Psoas muscle (tissue), 8 donors: ENCODE measurements around the gene ADAMTSL2. TPM values are rescaled to one million over a fixed set of nuclear protein-coding genes. Genes with fewer than 3 reads are reported as not detected.

Experiments
- ATAC-seq, 4 donors: fragments of 200-7000 bp; cut with Tn5 transposase; one replicate each; pipeline ENCODE4 v1.9.1; 2020; ENCODE audit warnings: moderate library complexity in 3 of 4, mild to moderate bottlenecking in 2 of 4
- DNase-seq, 2 donors: peaks; one replicate each; pipeline ENCODE4 v3.0.0-alpha.2; 2020
- H3K27ac ChIP-seq: fragments of 200-600 bp; one replicate; pipeline ENCODE4 v1.8.0; 2022
- H3K27me3 ChIP-seq, 3 donors: fragments of 200-600 bp in 1 of 3; one replicate each; pipeline versions ENCODE4 v1.6.1 to v1.8.0; 2013 to 2022; ENCODE audit warnings: low read length in 2 of 3, mild to moderate bottlenecking in 2 of 3, moderate library complexity in 1 of 3; ENCODE audit not compliant: insufficient read depth in 3 of 3
- H3K36me3 ChIP-seq, 2 donors: fragments of 200-600 bp in 1 of 2; one replicate each; pipeline versions ENCODE4 v1.6.1 to v1.8.0; 2013 to 2022; ENCODE audit warnings: low read depth in 1 of 2, mild to moderate bottlenecking in 1 of 2, moderate library complexity in 1 of 2; ENCODE audit not compliant: insufficient read depth in 1 of 2
- H3K4me1 ChIP-seq: fragments of 200-600 bp; one replicate; pipeline ENCODE4 v1.8.0; 2022
- H3K4me3 ChIP-seq: fragments of 200-600 bp; one replicate; pipeline ENCODE4 v1.8.0; 2022; ENCODE audit warnings: mild to moderate bottlenecking
- H3K9me3 ChIP-seq: fragments of 200-600 bp; one replicate; pipeline ENCODE4 v1.8.0; 2022
- WGBS, 3 donors: extraction: QIAGEN DNeasy Blood & Tissue Kit; methylation state at CpG; one replicate each; pipeline versions ENCODE4 v1.1.6 to v1.1.7; 2013; 5-methylcytosine and 5-hydroxymethylcytosine counted together
- intact Hi-C, 2 donors: fragments of 100-400 bp; cut with DNase I; formaldehyde crosslinking; loops; one replicate each; pipeline versions ENCODE4 v1.11.0 to v1.14.2; 2022
- polyA plus RNA-seq, 3 donors: library from polyadenylated mRNA; stranded (reverse); fragments of 200-250 nt; gene quantifications; one replicate each; pipeline ENCODE4 v1.2.3, GENCODE V29; 2013
- total RNA-seq, 4 donors: library from RNA; stranded (reverse); fragmentation: NEBNext Ultra II Directional in 2 of 4; extraction: Animal tissue kit (Norgen Biotek cat#: 25700) in 2 of 4; gene quantifications; one replicate each; pipeline versions ENCODE4 v1.2.1 to v1.2.4, GENCODE V29; 2021 to 2023
- TF ChIP-seq, protein P1 (sequence below): fragments of 200-600 bp; IDR thresholded peaks from one replicate; pipeline ENCODE4 v1.8.0; 2022; ENCODE audit warnings: antibody characterized with exemption
- donor health status: healthy with polysubstance abuse.
- donor health status: DM: no; HTN: no; CAD: no; lungs with moderate emphysema.
- donor health status: Bipolar disorder and iron deficiency.
- donor health status: healthy.
- donor health status: DM: yes; HTN: yes; CAD: no.
- donor health status: DM: no; HTN: no; CAD: no.
- donor health status: DM: no; HTN: no; CAD: no.
- donor health status: DM: yes; HTN: yes; CAD: no.

The ADAMTSL2 gene
- total and polyA plus RNA-seq, 7 donors, result 0.21 to 5.4 (median 0.71) TPM

DNA sequence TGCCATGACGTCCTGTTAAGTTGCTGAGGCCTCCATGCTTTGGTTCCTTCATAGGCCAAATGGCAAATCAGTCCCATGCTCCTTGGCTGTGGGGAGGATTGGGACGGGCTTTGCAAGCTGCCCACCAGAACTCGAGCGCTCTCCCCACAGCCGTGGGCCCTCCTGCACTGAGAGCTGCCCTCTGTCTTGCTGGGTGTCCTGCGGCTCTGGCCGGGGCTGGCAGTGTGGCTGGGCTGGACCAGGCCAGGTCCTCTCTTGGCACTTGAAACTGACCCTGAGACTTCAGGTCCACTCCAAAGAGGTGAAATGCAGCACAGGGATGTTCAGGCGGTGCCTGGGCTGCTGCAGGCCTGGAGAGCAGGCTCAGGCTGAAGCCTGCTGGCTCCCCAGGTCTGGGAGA, 16.8 kb upstream of the ADAMTSL2 start:
- ATAC-seq (no peak), DNase-seq (peak in 1 of 2 donors; percentile 22)
- 79 to 82% (median 81%) methylated on average over 8 of the region's 8 CpGs for WGBS, 3 donors

GRCh38 chr9:133518200-133518599, 16.3 kb upstream of the ADAMTSL2 start:
- no peak overlapping the region for H3K4me3 ChIP-seq
- H3K27me3 ChIP-seq, result peaks cover 0 to 12% (median 2%) of the 10 kb centered on the region in 3 donors
- intact Hi-C loops, result no loop called here
- WGBS, 3 donors, result 91 to 93% (median 91%) methylated on average over 5 of the region's 5 CpGs
- H3K4me1 ChIP-seq, result no peaks in the 10 kb centered on the region
- no peaks in the 10 kb centered on the region for H3K9me3 ChIP-seq
- peak in 1 of 2 donors; percentile 31 for DNase-seq
- ATAC-seq, result no peak
- TF ChIP-seq, protein P1, sequence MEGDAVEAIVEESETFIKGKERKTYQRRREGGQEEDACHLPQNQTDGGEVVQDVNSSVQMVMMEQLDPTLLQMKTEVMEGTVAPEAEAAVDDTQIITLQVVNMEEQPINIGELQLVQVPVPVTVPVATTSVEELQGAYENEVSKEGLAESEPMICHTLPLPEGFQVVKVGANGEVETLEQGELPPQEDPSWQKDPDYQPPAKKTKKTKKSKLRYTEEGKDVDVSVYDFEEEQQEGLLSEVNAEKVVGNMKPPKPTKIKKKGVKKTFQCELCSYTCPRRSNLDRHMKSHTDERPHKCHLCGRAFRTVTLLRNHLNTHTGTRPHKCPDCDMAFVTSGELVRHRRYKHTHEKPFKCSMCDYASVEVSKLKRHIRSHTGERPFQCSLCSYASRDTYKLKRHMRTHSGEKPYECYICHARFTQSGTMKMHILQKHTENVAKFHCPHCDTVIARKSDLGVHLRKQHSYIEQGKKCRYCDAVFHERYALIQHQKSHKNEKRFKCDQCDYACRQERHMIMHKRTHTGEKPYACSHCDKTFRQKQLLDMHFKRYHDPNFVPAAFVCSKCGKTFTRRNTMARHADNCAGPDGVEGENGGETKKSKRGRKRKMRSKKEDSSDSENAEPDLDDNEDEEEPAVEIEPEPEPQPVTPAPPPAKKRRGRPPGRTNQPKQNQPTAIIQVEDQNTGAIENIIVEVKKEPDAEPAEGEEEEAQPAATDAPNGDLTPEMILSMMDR, result no peak
- H3K27ac ChIP-seq, result no peak overlapping the region
- H3K36me3 ChIP-seq, result no peaks in the 10 kb centered on the region

More for the DNA sequence above, 16.8 kb upstream of the ADAMTSL2 start:
- H3K4me1 ChIP-seq, result no peaks in the 10 kb centered on the region
- no peaks in the 10 kb centered on the region for H3K9me3 ChIP-seq
- intact Hi-C loops, result no loop called here
- H3K36me3 ChIP-seq, result no peaks in the 10 kb centered on the region
- no peak overlapping the region for H3K4me3 ChIP-seq
- TF ChIP-seq, protein P1, result no peak
- no peak overlapping the region for H3K27ac ChIP-seq
- peaks cover 0 to 12% (median 2%) of the 10 kb centered on the region in 3 donors for H3K27me3 ChIP-seq

DNA sequence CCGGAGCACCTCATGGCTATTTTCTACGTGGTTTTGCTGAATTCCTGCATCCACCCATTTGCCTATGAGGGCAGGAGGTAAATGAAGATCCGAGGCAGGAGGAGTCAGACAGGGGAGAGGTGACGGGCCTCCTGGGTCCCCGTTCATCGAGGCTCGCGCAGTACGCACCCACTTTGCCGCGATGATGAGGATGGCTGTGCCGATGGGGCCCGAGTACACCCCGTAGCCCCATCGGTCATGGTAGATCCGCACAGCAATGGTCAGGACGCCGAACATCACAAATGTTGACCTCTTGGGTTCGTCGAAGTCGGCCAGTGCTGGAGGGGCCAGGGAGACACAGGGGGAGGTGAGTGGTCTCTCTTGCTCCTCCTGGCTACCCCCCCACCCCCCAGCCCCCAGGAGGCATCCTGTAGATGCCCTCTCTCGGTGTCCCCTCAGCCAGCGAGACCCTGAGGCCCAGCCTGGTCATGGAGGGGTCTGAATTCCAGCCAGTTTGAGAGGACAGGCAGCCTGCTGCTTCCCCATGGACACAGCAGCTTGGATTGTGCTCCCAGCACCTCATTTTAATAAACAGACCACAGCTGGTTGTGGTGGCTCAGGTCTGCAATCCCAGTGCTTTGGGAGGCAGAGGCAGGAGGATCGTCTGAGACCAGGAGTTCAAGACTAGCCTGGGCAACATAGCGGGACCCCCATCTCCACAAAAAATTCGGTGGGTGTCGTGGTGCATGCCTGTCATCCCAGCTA, 15.6 kb upstream of the ADAMTSL2 start:
- ATAC-seq (no peak), DNase-seq (peak in 1 of 2 donors; percentile 36)
- Histone ChIP-seq H3K36me3 (no peaks in the 10 kb centered on the region), H3K27ac (no peak overlapping the region), H3K4me1 (no peaks in the 10 kb centered on the region), H3K9me3 (no peaks in the 10 kb centered on the region), H3K27me3 (peaks cover 0 to 12% (median 2%) of the 10 kb centered on the region in 3 donors), H3K4me3 (no peak overlapping the region)
- TF ChIP-seq, protein P1, result no peak
- intact Hi-C loops, result no loop called here
- WGBS, 3 donors, result 91 to 95% (median 94%) methylated on average over 27 of the region's 27 CpGs

GRCh38 chr9:133519693-133520092, 14.8 kb upstream of the ADAMTSL2 start:
- H3K36me3 ChIP-seq, result no peaks in the 10 kb centered on the region
- ATAC-seq, result no peak
- H3K9me3 ChIP-seq, result no peaks in the 10 kb centered on the region
- H3K4me3 ChIP-seq, result no peak overlapping the region
- DNase-seq, result peak in 1 of 2 donors; percentile 6
- 75 to 80% (median 78%) methylated on average over 7 of the region's 7 CpGs for WGBS, 3 donors
- peaks cover 0 to 8% (median 0%) of the 10 kb centered on the region in 3 donors for H3K27me3 ChIP-seq
- no peak overlapping the region for H3K27ac ChIP-seq
- no peaks in the 10 kb centered on the region for H3K4me1 ChIP-seq
- intact Hi-C loops, result no loop called here
- TF ChIP-seq, protein P1, result no peak
